K562 (cell line): Measurements from ENCODE around the gene OR5AU1. TPM values are rescaled to one million over a fixed set of nuclear protein-coding genes. Genes with fewer than 3 reads are reported as not detected.

ENCODE experiments used
- ATAC-seq: fragments of 200-7000 bp; cut with Tn5 transposase; 3 replicates; pipeline ENCODE4 v1.9.1; 2020; ENCODE audit warnings: moderate library complexity
- BruUV-seq: library from RNA; stranded (reverse); fragments of 400-500 nt; replicated peaks from 2 replicates; lab custom pipeline; 2021; lab: Mats Ljungman, UMichigan
- CTCF ChIA-PET: fragments of 300-600 bp; formaldehyde crosslinking; extraction: SDS; loops from one replicate; lab custom pipeline; 2021; ENCODE audit warnings: low intra/inter-chr PET ratio; lab: Yijun Ruan, JAX
- POLR2A ChIA-PET: fragments of 300-600, 350-650 bp; sonication (Branson Sonifier 250); formaldehyde crosslinking; extraction: SDS; loops from one replicate; lab custom pipeline; 2021; ENCODE audit warnings: antibody characterized with exemption, inconsistent platforms; lab: Yijun Ruan, JAX
- DNase-seq, 4 experiments: peaks; one replicate each; pipeline versions ENCODE4 v3.0.0 to v3.0.0-alpha.2; 2011 to 2018; ENCODE audit warnings: low spot score in 3 of 4, mixed read lengths in 3 of 4; ENCODE audit errors: extremely low read depth in 1 of 4
- FAIRE-seq: peaks from 2 replicates; lab custom pipeline; 2011; peaks lifted over from hg19 to GRCh38; lab: Jason Lieb, UNC
- H2AFZ ChIP-seq: 2 replicates; pipeline ENCODE4 v1.6.0; 2011; ENCODE audit warnings: low read depth, low read length, control low read depth, inconsistent platforms
- H3K27ac ChIP-seq: fragments of 200-600 bp; 3 replicates; pipeline ENCODE4 v1.8.0; 2011; ENCODE audit warnings: low read depth, mild to moderate bottlenecking, control low read depth, inconsistent platforms, low read length, moderate library complexity, mixed read lengths; ENCODE audit errors: extremely low read depth
- H3K27me3 ChIP-seq, 2 experiments: fragments of 300-600 bp in 1 of 2; 2 replicates in 1 of 2; 3 replicates in 1 of 2; pipeline versions ENCODE4 v1.6.0 to v1.8.0; 2011; ENCODE audit warnings: inconsistent platforms in 2 of 2, low read length in 2 of 2, mild to moderate bottlenecking in 1 of 2, mixed read lengths in 1 of 2, moderate library complexity in 1 of 2; ENCODE audit not compliant: control insufficient read depth in 2 of 2, insufficient read depth in 2 of 2
- H3K36me3 ChIP-seq: fragments of 300-600 bp; 3 replicates; pipeline ENCODE4 v1.8.0; 2011; ENCODE audit warnings: mild to moderate bottlenecking, low read length, inconsistent platforms; ENCODE audit not compliant: control insufficient read depth, insufficient read depth
- H3K4me1 ChIP-seq, 2 experiments: fragments of 200-600 bp in 1 of 2; replicated peaks in 1 of 2; 2 replicates in 1 of 2; 3 replicates in 1 of 2; pipeline versions ENCODE4 v1.5.1 to v1.8.0; 2011; ENCODE audit warnings: inconsistent platforms in 2 of 2, low read length in 2 of 2, mild to moderate bottlenecking in 1 of 2, mixed read lengths in 1 of 2, moderate library complexity in 1 of 2; ENCODE audit not compliant: control insufficient read depth in 2 of 2, insufficient read depth in 2 of 2
- H3K4me2 ChIP-seq: 2 replicates; pipeline ENCODE4 v1.6.1; 2011; ENCODE audit warnings: low read length, control low read depth, inconsistent platforms, mixed read lengths; ENCODE audit not compliant: insufficient read depth
- H3K4me3 ChIP-seq: fragments of 200-600 bp; sonication (generic), shearing (Covaris generic); 2 replicates; pipeline ENCODE4 v1.5.1; 2016; ENCODE audit warnings: control low read depth, inconsistent platforms
- H3K79me2 ChIP-seq: fragments of 200-600 bp; 3 replicates; pipeline ENCODE4 v1.8.0; 2011; ENCODE audit warnings: low read length, inconsistent platforms; ENCODE audit not compliant: control insufficient read depth, insufficient read depth
- H3K9ac ChIP-seq, 2 experiments: 2 replicates each; pipeline versions ENCODE4 v1.6.0 to v1.6.1; 2011; ENCODE audit warnings: low read depth in 2 of 2, low read length in 2 of 2, control low read depth in 1 of 2, inconsistent platforms in 1 of 2, mild to moderate bottlenecking in 1 of 2, mixed read lengths in 1 of 2; ENCODE audit not compliant: insufficient read depth in 1 of 2
- H3K9me1 ChIP-seq: one replicate; pipeline ENCODE4 v1.6.0; 2011; ENCODE audit warnings: inconsistent platforms, mild to moderate bottlenecking, low read length, moderate library complexity; ENCODE audit not compliant: control insufficient read depth, insufficient read depth
- H3K9me3 ChIP-seq: replicated peaks from 2 replicates; pipeline ENCODE4 v1.5.1; 2011; ENCODE audit warnings: low read depth, low read length, inconsistent platforms; ENCODE audit not compliant: control insufficient read depth, insufficient read depth
- H4K20me1 ChIP-seq: replicated peaks from 2 replicates; pipeline ENCODE4 v1.6.1; 2011; ENCODE audit warnings: low read length, inconsistent platforms, mixed read lengths; ENCODE audit not compliant: control insufficient read depth, insufficient read depth
- CREB1 ChIP-seq, 2 experiments: sonication (generic) in 1 of 2; formaldehyde crosslinking in 1 of 2; IDR thresholded peaks; 2 replicates each; pipeline versions ENCODE4 v1.6.1 to v1.8.0; 2012 to 2022; ENCODE audit warnings: inconsistent platforms in 1 of 2, mild to moderate bottlenecking in 1 of 2, missing genetic modification reagents in 1 of 2, moderate library complexity in 1 of 2
- FOS ChIP-seq: IDR thresholded peaks from 3 replicates; pipeline ENCODE4 v1.6.1; 2011; ENCODE audit not compliant: insufficient read length; ENCODE audit errors: extremely low read depth
- HDAC3 ChIP-seq: fragments of 450-650 bp; IDR thresholded peaks from 2 replicates; pipeline ENCODE4 v1.6.1; 2018; ENCODE audit warnings: borderline replicate concordance, mild to moderate bottlenecking, moderate library complexity; ENCODE audit not compliant: partially characterized antibody
- IRF2 ChIP-seq: sonication (generic); formaldehyde crosslinking; IDR thresholded peaks from 2 replicates; pipeline ENCODE4 v1.8.1; 2022; ENCODE audit warnings: mild to moderate bottlenecking, missing genetic modification reagents
- NBN ChIP-seq: fragments of 450-650 bp; IDR thresholded peaks from 2 replicates; pipeline ENCODE4 v1.6.1; 2016; ENCODE audit warnings: low read depth, mild to moderate bottlenecking
- PHF20 ChIP-seq: fragments of 450-650 bp; IDR thresholded peaks from 2 replicates; pipeline ENCODE4 v1.6.1; 2018; ENCODE audit not compliant: partially characterized antibody
- RAD21 ChIP-seq, 2 experiments: fragments of 250-450 bp in 1 of 2; fragments of 450-650 bp in 1 of 2; sonication (Bioruptor Pico) in 1 of 2; formaldehyde crosslinking in 1 of 2; IDR thresholded peaks in 1 of 2; conservative IDR thresholded peaks in 1 of 2; 2 replicates each; pipeline versions ENCODE4 v1.4.0 to v1.8.0; 2020 to 2022; ENCODE audit warnings: mild to moderate bottlenecking in 2 of 2, moderate library complexity in 1 of 2
- RBFOX2 ChIP-seq: fragments of 200-400 bp; formaldehyde crosslinking; IDR thresholded peaks from 2 replicates; pipeline ENCODE4 v1.6.1; 2017; ENCODE audit warnings: low read depth, mild to moderate bottlenecking, low read length, moderate library complexity
- RFX1 ChIP-seq: fragments of 450-650 bp; IDR thresholded peaks from 2 replicates; pipeline ENCODE4 v1.6.1; 2016; ENCODE audit warnings: mild to moderate bottlenecking, moderate library complexity
- RFX5 ChIP-seq: IDR thresholded peaks from 2 replicates; pipeline ENCODE4 v1.6.1; 2011; ENCODE audit warnings: low read depth, mild to moderate bottlenecking, improper control_type of control experiment, low read length
- SIN3A ChIP-seq, 2 experiments: fragments of 150-350 bp in 1 of 2; IDR thresholded peaks; 2 replicates each; pipeline ENCODE4 v1.6.1; 2011 to 2016; ENCODE audit warnings: borderline replicate concordance in 2 of 2, low read depth in 2 of 2, low read length in 2 of 2, mild to moderate bottlenecking in 2 of 2, moderate library complexity in 2 of 2; ENCODE audit not compliant: control insufficient read depth in 1 of 2
- TBP ChIP-seq: optimal IDR thresholded peaks from 2 replicates; pipeline ENCODE3; 2011; ENCODE audit warnings: low read depth, low read length, improper control_type of control experiment
- TCF7L2 ChIP-seq: fragments of 150-350 bp; IDR thresholded peaks from 2 replicates; pipeline ENCODE4 v1.6.1; 2016; ENCODE audit warnings: low read depth, mild to moderate bottlenecking, low read length, moderate library complexity
- WGBS: fragments of 100-300 bp; shearing (Covaris generic); methylation state at CpG from one replicate; pipeline ENCODE4 v1.1.6; 2016; ENCODE audit warnings: low coverage, mixed read lengths; ENCODE audit not compliant: insufficient coverage; ENCODE audit errors: missing lambda C conversion rate; 5-methylcytosine and 5-hydroxymethylcytosine counted together
- in situ Hi-C: fragments of 300-500 bp; cut with MboI; formaldehyde crosslinking; loops from 4 replicates; pipeline ENCODE4 v1.15.0; 2018; ENCODE audit warnings: inconsistent platforms, mixed read lengths
- intact Hi-C: fragments of 100-400 bp; cut with micrococcal nuclease; formaldehyde crosslinking; loops from 2 replicates; pipeline ENCODE4 v1.14.2; 2022
- polyA plus RNA-seq, 8 experiments: library from polyadenylated mRNA; depleted of rRNA in 4 of 8; stranded (reverse) in 5 of 8; unstranded in 3 of 8; fragments of >200 nt; fragmentation: Nextera tagmentation in 2 of 8; fragmentation: Illumina TruSeq in 1 of 8; extraction: Ambion mirVana in 2 of 8; extraction: Trizol in 1 of 8; gene quantifications; 2 replicates each; pipeline versions ENCODE4 v1.2.1 to v1.2.3, GENCODE V29; 2011 to 2014; ENCODE audit warnings: inconsistent platforms in 1 of 8, missing spikeins in 1 of 8
- total RNA-seq, 7 experiments: library from RNA; depleted of rRNA in 6 of 7; stranded (reverse); fragments of >200 nt in 6 of 7; fragmentation: Illumina TruSeq in 2 of 7; extraction: Trizol in 2 of 7; gene quantifications; 2 replicates each; pipeline versions ENCODE4 v1.2.1 to v1.2.3, GENCODE V29; 2011 to 2021; ENCODE audit warnings: low replicate concordance in 1 of 7
- TF ChIP-seq, protein P1 (sequence below): fragments of 450-650 bp; formaldehyde crosslinking; IDR thresholded peaks from 2 replicates; pipeline ENCODE4 v1.4.0; 2020; ENCODE audit warnings: mild to moderate bottlenecking

Gene OR5AU1
- total and polyA plus RNA-seq, 9 of the 15 experiments (the other 6 are each of a cell fraction or from before 2014, with no cell fraction given), result not detected

DNA sequence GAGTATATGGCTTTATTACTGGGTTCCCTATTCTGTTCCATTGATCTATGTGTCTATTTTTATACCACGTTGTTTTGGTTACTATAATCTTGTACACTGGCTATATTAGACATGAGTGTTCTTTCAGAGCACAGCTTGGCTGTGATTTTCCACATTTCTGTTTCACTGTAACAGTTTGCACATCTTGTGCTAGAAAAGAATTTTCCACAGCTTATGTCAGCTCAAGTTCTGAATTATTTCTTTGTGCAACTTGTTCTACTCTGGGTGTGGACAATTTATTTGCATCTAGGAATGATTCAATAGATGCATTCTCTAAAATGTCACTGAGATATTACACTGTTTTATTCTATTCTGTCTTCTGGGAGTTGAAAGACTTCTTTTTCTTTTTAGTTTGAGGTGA, 28.4 kb upstream of the OR5AU1 start:
- FAIRE-seq (no peak), ATAC-seq (no peak)
- Histone ChIP-seq H3K4me3 (no peak overlapping the region), H3K9me3 (no peaks in the 10 kb centered on the region), H3K79me2 (no peaks in the 10 kb centered on the region), H2AFZ (no peak overlapping the region), H3K9me1 (no peaks in the 10 kb centered on the region), H3K27me3 (no peaks in the 10 kb centered on the region)
- intact Hi-C loops, result no loop called here
- TF ChIP-seq FOS (no peak), RFX1 (no peak), HDAC3 (no peak), PHF20 (no peak), RFX5 (no peak), RBFOX2 (no peak), SIN3A (IDR thresholded peaks at IDR 0.05; ENCODE audit: borderline replicate concordance in 2 of 2, control insufficient read depth in 1 of 2, low read depth in 2 of 2, low read length in 2 of 2) (no peak), IRF2 (CRISPR knock-in tag) (no peak), TBP (no peak), TCF7L2 (no peak), NBN (no peak), RAD21 (CRISPR knock-in tag; conservative IDR thresholded peaks at IDR 0.05 in 1 of 2, IDR thresholded peaks at IDR 0.05 in 1 of 2) (no peak), CREB1 (IDR thresholded peaks at IDR 0.05) (no peak), CREB1 (CRISPR knock-in tag; IDR thresholded peaks at IDR 0.05) (no peak)
- TF ChIP-seq, protein P1, sequence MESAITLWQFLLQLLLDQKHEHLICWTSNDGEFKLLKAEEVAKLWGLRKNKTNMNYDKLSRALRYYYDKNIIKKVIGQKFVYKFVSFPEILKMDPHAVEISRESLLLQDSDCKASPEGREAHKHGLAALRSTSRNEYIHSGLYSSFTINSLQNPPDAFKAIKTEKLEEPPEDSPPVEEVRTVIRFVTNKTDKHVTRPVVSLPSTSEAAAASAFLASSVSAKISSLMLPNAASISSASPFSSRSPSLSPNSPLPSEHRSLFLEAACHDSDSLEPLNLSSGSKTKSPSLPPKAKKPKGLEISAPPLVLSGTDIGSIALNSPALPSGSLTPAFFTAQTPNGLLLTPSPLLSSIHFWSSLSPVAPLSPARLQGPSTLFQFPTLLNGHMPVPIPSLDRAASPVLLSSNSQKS, result no peak
- TF ChIP-seq, all 486 proteins: peak for 0
- Histone ChIP-seq H4K20me1 (no peaks in the 10 kb centered on the region), H3K9ac (no peak overlapping the region), H3K4me2 (no peak overlapping the region), H3K4me1 (peaks cover 3 to 4% of the 10 kb centered on the region in 2 experiments; a peak in 2 of 5 replicates), H3K36me3 (no peaks in the 10 kb centered on the region), H3K27ac (no peak overlapping the region)
- CTCF ChIA-PET, result no interaction called here
- POLR2A ChIA-PET, result no interaction called here
- no peak for DNase-seq
- 13% methylated on average over 1 of the region's 1 CpG for WGBS
- BruUV-seq, result no TSS peak
- in situ Hi-C loops, result no loop called here
